ENCODE results near the gene ZNF74. TPM values are rescaled to one million over a fixed set of nuclear protein-coding genes. Genes with fewer than 3 reads are reported as not detected.
A peak's percentile ranks its signal among the peaks of the same experiment; 100 is the strongest.

ZNF74 gene
- total RNA-seq, 1 experiment from 2014 or later, result 34.3 TPM

- H2BK120ac ChIP-seq (ENCODE audit: low read depth, low read length, poor library complexity, severe bottlenecking), result no peak overlapping the region
- H3K79me2 ChIP-seq (ENCODE audit: insufficient read depth, low read length), result no peaks in the 10 kb centered on the region
- no peak overlapping the region for H2BK20ac ChIP-seq (ENCODE audit: low read depth, low read length, poor library complexity, severe bottlenecking)
- H2BK12ac ChIP-seq (ENCODE audit: insufficient read length, low read depth, low read length), result no peak overlapping the region
- peaks cover 9% of the 10 kb centered on the region for H3K27me3 Mint-ChIP-seq (ENCODE audit: low read depth)
- H3K23me2 ChIP-seq (ENCODE audit: insufficient read length, low read depth, low read length, poor library complexity, severe bottlenecking), result no peaks in the 10 kb centered on the region
- H3K23ac ChIP-seq (ENCODE audit: insufficient read length, low read depth, low read length), result no peak overlapping the region
- no peak for TF ChIP-seq CTCF (conservative IDR thresholded peaks at IDR 0.05)
- no peak overlapping the region for H3K9ac ChIP-seq (ENCODE audit: extremely low read depth, insufficient read length, low read length)
- H3T11ph ChIP-seq (ENCODE audit: low read length), result no peak overlapping the region
- no peak overlapping the region for H2BK15ac ChIP-seq (ENCODE audit: low read depth, low read length)
- H3K27me3 ChIP-seq (ENCODE audit: insufficient read depth, low read length), result no peaks in the 10 kb centered on the region
- no peak overlapping the region for H3K14ac ChIP-seq (ENCODE audit: insufficient read depth, low read length)
- H2AFZ ChIP-seq (ENCODE audit: low read length), result no peak overlapping the region
- no peaks in the 10 kb centered on the region; the same call in 1 of the 2 replicates for H3K4me1 ChIP-seq (ENCODE audit: insufficient read depth, low read length)
- H4K91ac ChIP-seq (ENCODE audit: insufficient read length, low read depth, low read length), result no peak overlapping the region
- H3K4ac ChIP-seq (ENCODE audit: low read depth, low read length), result no peak overlapping the region
- H3K9me3 ChIP-seq (ENCODE audit: control insufficient read depth, low read depth, low read length), result no peaks in the 10 kb centered on the region
- H3K4me1 Mint-ChIP-seq, result peaks cover 5 to 9% of the 10 kb centered on the region in 2 experiments
- H3K36me3 Mint-ChIP-seq (ENCODE audit: insufficient read depth in 1 of 3, low read depth in 3 of 3), result no peaks in the 10 kb centered on the region
- no peak overlapping the region for H3K4me3 Mint-ChIP-seq
- no peak overlapping the region for H4K8ac ChIP-seq (replicated peaks; ENCODE audit: insufficient read length, low read depth, low read length)
- no peak overlapping the region for H3K4me2 ChIP-seq (ENCODE audit: insufficient read depth, insufficient read length, low read length)
- DNase-seq, result peak; percentile 25
- no peak overlapping the region for H2BK5ac ChIP-seq (ENCODE audit: insufficient read length, low read length)
- no peak overlapping the region for H3K18ac ChIP-seq (ENCODE audit: insufficient read length, low read depth, low read length)
- no peaks in the 10 kb centered on the region for H3K79me1 ChIP-seq (ENCODE audit: insufficient read depth, low read depth, low read length, poor library complexity, severe bottlenecking)
- no peaks in the 10 kb centered on the region for H3K9me3 Mint-ChIP-seq
- 0 out of 7 replicates have a peak overlapping the region, but pooled peaks of 1 of the 3 experiments have one; percentile 4 for H3K27ac Mint-ChIP-seq
- no peaks in the 10 kb centered on the region for H4K20me1 ChIP-seq (ENCODE audit: control insufficient read depth, insufficient read depth, insufficient read length)
- H3K27ac ChIP-seq (ENCODE audit: insufficient read length, low read depth, low read length), result no peak overlapping the region
- H4K5ac ChIP-seq (ENCODE audit: insufficient read length, low read depth, low read length), result no peak overlapping the region
- no peak overlapping the region for H3K56ac ChIP-seq (ENCODE audit: insufficient read length, low read depth, low read length)
- WGBS (ENCODE audit: extremely low coverage, insufficient read length, low lambda C conversion rate), result no CpG with 5 or more reads among the region's 1 CpG
- no peak overlapping the region for H2AK5ac ChIP-seq (ENCODE audit: insufficient read length, low read length)
These were observed 13.5 kb upstream of the ZNF74 start for GRCh38 chr22:20380486-20380885.

Measured in H9 (cell line).